Peyer's patch (tissue), 4 donors: ENCODE results near the gene SNTG2.
"Not testable (repeated sequence)": the region's sequence is repeated elsewhere in the genome, so short reads cannot be mapped to it uniquely, and the experiment has no call there.

Source experiments
- POLR2A ChIP-seq, 2 donors: fragments of 450-650 bp; IDR thresholded peaks; one replicate each; pipeline ENCODE4 v1.5.1; 2017; ENCODE audit warnings: antibody characterized with exemption in 2 of 2, mild to moderate bottlenecking in 2 of 2, moderate library complexity in 2 of 2
- TF ChIP-seq, protein P1 (sequence below), 6 experiments: fragments of 450-650 bp in 4 of 6; fragments of 200-600 bp in 2 of 6; sonication (generic) in 1 of 6; IDR thresholded peaks; one replicate each; pipeline ENCODE4 v1.5.1; 2017 to 2019; ENCODE audit warnings: antibody characterized with exemption in 6 of 6, mild to moderate bottlenecking in 3 of 6, moderate library complexity in 1 of 6

DNA sequence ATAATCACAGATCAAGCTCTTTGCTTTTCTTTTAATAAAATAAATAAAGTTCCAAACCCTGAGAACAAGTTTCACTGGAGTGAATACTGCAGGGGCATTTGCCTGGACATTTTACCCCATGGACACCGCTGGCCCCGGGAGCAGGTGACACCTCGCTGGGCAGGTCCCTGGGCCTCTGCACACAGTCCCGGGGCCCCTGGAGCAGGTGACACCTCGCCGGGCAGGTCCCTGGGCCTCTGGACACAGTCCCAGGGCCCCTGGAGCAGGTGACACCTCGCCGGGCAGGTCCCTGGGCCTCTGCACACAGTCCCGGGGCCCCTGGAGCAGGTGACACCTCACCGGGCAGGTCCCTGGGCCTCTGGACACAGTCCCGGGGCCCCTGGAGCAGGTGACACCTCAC is 464.3 kb downstream of the SNTG2 start:
- TF ChIP-seq, protein P1, sequence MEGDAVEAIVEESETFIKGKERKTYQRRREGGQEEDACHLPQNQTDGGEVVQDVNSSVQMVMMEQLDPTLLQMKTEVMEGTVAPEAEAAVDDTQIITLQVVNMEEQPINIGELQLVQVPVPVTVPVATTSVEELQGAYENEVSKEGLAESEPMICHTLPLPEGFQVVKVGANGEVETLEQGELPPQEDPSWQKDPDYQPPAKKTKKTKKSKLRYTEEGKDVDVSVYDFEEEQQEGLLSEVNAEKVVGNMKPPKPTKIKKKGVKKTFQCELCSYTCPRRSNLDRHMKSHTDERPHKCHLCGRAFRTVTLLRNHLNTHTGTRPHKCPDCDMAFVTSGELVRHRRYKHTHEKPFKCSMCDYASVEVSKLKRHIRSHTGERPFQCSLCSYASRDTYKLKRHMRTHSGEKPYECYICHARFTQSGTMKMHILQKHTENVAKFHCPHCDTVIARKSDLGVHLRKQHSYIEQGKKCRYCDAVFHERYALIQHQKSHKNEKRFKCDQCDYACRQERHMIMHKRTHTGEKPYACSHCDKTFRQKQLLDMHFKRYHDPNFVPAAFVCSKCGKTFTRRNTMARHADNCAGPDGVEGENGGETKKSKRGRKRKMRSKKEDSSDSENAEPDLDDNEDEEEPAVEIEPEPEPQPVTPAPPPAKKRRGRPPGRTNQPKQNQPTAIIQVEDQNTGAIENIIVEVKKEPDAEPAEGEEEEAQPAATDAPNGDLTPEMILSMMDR (IDR thresholded peaks at IDR 0.05) = not testable (repeated sequence)
- TF ChIP-seq POLR2A (IDR thresholded peaks at IDR 0.05) = not testable (repeated sequence)
